Suppressor macrophage treated with lipopolysaccharide for 4 hours (primary cell): Measurements from ENCODE around the gene ABCB11.
A peak's percentile ranks its signal among the peaks of the same experiment; 100 is the strongest.
"Not testable (repeated sequence)": the region's sequence is repeated elsewhere in the genome, so short reads cannot be mapped to it uniquely, and the experiment has no call there.

Experiments
- DNase-seq: peaks from one replicate; pipeline ENCODE4 v3.0.0-alpha.2; 2020

ABCB11 gene

DNA sequence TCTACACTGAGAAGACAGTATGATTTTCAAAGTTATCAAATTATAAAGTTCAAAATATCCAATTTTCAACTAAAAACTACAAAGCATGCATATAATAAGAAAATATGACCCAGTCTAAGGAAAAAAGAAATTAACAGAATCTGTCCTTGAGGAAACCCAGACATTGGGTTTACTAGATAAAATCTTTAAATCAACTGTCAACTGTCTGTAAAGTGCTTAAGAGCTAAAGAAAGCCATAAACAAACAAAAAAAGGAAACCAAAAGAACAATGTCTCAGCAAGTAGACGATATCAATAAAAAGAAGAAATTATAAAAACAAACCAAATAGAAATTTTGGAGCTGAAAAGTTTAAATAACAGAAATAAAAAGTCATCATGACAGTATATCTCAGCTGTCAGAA, 10.5 kb upstream of the ABCB11 start:
- DNase-seq = no peak

DNA sequence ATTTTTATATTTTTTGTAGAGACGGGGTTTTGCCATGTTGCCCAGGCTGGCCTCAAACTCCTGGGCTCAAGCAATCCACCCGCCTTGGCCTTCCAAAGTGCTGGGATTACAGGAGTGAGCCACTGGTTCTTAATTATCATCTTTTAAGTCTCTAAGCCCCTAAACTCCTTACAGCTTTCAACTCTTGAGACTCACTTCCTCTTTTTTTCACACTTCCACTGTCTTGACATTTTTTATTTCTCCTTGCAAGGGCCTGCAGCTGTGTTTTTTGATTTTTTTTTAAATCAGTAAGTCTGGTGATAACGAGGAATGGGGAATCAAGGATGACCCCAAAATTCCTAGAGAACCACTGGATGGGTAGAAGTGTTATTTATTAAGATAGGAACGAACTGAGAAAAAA, 8.6 kb upstream of the ABCB11 start:
- peak; percentile 48 for DNase-seq

DNA sequence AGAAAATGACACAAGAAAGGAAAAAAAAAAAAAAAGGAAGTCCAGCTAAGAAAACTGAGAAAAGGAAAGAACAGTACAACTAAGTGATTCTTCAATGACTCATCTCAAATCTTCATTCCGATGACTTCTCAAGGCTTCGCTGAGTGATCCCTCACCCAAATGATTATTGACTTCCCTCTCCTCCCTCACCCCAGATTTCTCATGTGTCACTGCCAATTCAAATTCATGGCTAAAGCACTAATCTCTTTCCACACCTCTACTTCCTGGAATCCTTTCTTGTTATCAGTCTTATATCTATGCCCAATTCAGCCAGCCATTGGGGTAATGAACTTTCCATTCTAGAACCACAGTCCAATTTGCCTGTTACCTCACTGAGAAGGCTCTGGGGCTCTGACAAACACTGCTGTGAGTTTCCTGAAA, 7.2 kb upstream of the ABCB11 start:
- DNase-seq = peak; percentile 94

DNA sequence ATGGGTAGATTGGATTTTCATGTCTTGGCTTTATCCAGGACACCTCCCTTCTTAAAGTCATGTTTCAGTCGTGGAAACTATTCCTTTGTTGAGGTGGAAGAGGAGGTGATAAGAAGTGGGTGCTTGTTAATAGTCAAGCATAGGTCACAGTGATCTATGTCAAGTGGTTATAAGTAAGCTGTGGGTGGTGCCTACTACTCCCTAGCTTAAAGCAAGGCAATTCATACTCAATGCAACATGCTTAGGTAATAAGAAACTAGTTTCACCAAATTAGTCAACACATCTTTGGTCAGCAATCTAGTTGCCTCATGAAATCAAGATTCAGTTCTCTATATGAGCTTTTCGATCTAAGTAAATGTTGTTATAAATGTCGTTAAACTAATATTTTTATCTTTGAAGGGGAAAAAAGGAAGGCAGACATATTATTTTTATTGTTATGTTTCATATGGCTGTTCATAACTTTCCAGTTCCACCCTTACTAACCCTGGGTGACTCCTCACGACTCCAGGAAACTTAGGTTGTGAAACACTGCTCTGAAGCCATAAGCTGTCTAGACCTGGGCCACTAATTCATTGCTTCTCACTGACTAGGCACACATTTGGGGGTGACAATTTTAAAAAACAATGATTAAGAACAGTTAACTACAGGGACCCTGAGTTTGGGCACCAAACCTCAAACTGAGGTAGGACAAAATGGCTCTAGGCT, 5.8 kb upstream of the ABCB11 start:
- DNase-seq = peak; percentile 84

DNA sequence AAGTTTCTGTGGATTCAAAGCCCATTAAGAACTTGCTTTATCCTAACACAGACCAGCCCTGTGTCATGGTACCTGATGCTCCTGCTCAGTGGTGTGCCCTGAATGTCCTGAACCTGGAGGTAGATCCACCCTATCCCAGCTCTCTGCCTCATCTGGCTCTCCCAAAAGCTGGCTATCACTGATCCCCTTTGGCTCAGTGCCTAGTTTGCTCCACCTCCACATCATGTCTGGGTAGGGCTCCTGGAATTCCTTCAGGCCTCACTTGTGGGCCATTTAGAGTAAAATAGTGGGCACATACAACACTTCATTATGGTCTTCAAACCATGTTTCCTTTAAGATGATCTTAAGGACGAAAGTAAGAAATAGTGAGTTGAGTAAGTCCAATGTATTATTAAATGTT, 4.8 kb upstream of the ABCB11 start:
- no peak for DNase-seq

DNA sequence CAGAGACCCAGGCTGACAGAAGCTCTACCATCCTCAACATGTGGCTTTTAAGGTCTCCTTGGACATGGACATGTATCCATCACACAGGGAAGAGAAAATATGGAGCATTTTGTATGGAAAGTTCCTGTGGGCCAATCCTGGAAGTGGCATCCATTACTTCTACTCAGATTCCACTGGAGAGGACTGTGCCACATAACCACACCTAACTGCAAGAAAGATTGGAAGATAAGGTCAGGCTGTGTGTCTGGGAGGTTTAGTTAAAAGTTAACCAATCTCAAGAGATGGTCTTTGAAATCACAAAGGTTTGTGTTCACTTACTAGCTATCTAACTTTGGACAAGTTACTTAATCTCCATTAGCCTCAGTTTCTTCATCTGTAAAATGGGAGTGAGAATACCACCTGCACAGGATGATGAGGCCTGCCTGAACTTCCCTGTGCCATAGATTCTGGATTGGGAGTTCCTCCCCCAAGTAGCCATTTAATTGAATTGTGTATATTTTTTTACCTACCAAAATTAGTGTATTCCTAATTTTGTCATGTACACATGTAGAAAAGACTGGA, 3.9 kb upstream of the ABCB11 start:
- DNase-seq = no peak

DNA sequence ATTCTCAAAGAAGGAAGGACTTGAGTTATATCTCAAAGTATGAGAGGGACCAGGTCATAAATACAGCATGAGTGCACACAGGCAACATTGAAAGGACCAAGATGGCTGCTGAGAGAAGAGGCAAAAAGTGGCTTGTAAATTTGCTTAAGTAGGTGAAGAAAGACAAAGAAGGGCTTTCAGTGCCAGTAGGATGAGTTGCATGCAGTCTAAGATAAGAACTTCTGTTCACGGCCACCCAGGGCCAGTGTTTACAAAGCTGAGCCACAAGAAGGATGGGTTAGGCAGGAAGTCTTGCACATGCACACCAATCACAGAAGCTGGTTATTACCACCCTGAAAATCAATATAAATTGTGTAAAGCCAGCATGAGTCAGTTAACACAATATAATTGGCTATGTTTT, 3.1 kb upstream of the ABCB11 start:
- DNase-seq = no peak

DNA sequence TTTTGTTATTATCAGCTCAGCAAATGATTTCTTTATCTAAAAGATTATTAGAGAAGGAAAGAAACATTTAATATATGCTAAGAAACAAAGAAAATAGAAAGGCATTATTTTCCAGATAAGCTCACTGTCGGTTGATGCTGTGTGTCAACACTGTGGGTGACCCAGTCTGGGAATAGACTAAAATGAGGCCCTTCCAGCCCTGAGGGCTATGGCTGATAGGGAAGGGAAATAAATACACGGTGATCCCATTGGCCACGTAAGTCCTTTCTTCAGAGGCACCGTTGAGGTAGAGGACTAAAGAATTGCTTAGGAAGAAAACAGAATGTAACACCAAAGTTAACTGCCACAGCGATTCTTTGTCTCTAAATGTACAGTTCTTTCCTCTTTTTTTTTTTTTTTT, 1.8 kb downstream of the ABCB11 start:
- DNase-seq = no peak

DNA sequence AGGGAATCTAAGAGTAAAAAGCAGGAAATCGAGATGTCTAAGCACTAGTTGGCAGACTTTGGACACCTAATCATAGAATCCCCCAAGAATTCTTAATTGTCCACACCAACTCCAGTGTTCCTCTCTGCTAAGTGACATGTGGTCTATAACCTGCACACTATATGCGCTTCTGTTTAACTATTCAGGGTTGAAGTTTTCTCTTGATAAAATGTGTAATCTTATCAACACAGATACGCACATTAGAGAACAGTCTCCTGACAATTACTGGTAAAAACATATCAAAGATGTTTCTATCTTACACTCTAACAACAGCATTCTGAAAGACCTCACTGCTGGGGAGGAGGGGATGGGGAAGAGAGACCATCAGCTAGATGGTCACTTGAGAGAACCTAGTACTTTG, 3.9 kb downstream of the ABCB11 start:
- no peak for DNase-seq

DNA sequence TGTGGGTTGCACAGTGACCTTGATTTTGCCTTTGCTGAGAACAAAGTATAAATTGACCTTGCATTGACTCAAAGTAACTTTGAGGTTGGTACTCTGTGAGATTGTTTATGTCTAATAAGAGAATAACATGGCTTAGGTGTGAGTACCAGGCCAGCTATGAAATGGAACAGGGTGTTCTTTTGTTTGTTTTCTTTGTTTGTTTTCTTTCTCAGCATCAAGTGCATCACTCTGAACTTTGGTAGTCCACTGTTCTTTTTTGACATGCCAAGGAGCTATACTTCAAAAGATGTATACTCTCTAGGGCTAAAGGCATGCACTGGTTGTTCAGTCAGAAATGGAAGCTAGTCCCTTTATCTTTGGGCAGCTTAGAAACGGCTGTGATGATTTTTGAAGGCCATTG, 5.1 kb downstream of the ABCB11 start:
- DNase-seq = no peak

DNA sequence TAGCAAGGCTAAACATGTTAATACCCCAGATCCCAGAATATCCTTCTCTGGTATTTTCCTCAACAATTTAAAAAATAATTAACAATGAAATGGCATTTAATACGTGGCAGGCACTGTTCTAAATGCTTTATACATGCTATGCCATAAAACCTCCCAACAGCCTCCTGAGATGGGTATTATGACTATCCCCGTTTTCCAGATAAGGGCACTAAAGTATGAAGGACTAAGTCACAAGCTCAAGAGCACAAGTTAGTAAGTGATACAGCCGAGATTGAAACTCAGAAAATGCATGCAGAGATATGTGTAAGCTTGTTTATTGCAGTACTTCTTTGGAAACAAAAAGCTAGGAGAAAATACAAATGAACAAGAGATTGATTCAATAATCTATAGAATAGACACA, 8.0 kb downstream of the ABCB11 start:
- no peak for DNase-seq

DNA sequence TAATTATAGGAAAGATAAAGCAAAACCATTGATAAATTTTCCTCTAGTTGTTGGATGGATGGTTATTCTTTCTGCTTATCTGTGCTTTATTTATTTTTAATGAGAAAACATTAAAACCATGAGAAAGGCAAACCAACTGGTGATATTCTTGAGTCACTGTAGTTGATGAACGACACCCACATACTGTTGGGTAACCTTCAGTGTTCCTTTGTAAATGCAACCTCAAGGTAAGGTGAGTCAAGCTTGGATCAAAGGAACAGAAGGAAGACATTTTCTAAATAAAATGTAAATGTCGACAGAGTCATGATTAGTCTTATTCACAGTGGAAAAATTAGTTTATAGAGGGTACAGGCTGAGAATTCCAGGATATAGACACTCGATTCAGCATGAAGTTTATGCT, 12.7 kb downstream of the ABCB11 start:
- DNase-seq = no peak

DNA sequence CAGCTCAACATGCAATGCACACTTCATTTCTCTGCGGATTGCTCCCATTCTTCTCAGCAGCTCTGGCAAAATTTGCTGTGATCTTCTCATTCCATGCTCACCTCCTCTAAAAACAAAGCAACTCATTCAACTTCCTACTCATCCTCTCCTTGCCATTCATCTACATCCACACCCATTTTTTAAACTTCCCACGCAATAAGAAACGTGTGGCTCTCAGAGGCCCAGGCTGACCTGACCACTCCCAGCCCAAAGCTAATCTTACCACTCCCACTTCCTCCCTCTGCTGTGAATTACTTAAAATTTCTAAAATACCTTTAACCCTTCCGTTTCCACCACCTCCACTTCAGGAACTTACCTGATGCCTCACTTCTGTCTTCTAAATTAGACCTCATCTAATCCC, 15.2 kb downstream of the ABCB11 start:
- no peak for DNase-seq

DNA sequence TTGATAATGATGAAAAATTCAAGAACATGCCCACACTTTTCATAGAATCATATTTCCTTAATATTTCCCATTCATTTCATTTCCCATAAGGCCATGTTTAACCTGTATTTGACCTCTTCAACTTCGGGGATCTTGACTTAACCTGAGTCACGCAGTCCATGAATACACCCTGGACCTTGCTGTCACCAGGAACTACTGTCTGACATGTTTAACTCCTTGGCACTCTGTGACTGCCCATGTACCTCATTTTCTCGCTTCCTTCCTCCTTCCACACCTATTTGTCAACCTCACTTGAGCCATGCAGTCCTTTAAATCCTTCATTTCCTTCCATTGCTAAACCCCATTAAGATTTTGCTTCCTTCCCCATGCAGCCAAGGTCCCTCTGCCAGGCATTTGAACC, 16.3 kb downstream of the ABCB11 start:
- no peak for DNase-seq

DNA sequence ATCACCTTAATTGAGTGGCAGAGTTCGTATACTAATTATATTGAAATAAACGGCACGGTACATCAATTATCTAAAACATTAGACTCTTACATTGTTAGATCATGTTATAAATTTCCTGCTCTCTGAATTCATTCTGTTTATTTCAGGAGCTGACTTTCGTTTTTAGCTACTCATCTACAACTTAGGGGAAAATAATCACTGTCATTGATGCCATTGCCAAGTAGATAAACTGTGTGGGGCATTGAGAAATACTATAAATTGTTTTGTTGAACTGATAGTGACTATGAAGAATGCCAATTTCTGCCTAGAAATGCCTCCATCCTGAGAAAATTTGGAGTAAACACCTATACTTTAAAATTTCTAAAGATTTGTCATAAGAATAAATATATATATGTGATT, 17.5 kb downstream of the ABCB11 start:
- DNase-seq = no peak

DNA sequence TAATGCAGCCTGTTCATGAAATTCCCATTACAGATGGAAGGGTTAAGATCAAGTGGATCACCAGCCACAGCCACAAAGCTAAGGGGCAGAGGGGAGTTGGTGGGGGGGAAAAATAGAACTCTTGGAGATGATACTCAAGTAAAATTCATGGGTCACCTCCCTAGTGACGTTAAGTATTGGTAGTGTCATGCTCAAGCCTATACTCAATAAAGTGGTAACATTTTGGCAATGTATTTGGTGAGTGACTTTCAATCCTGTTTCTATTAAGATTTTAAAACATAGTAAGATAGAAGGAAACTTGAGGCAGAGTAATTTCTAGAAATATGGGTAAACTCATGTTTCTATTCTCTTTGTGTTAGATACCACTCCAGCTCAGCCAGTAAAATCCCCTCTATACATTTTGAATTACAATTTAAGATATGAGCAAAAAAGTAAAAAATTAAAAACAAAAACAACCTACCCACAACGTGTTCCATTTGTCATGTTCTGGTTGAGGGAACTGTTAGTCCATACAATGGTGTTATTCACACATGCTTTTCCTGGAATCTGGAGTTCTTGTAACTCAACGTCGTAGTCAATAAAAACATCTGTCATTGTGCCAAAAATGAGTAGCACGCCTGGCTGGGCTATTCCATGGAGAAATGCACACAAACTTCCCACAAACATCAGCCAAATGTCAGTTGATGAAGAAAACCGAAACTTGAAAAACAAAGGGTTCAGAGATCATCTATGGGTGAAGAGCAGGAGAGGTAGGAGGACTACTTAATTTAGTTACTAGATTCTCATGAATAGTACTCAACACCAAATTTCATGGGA, 18.1 kb downstream of the ABCB11 start:
- no peak for DNase-seq

DNA sequence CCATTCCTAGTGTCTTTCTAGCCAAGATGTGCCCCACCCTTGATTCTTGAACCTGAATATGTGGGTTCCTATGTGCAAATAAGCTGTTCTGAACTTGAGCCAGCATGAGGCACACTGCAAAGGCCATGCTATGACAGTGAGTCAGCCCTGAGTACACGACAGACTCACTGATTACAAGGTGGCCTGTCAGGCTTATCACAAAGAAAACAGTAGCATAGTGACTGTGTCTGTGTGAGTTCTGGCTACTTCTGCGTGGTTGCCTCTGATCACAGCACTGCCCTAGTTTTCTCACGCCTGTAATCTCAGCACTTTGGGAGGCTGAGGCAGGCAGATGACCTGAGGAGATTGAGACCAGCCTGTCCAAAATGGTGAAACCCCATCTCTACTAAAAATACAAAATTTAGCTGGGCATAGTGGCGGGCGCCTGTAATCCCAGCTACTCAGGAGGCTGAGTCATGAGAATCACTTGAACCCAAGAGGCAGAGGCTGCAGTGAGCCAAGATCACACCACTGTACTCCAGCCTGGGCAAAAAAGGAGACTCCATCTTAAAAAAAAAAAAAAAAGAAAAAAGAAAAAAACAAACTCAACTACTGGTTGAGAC, 18.8 kb downstream of the ABCB11 start:
- DNase-seq = not testable (repeated sequence)

DNA sequence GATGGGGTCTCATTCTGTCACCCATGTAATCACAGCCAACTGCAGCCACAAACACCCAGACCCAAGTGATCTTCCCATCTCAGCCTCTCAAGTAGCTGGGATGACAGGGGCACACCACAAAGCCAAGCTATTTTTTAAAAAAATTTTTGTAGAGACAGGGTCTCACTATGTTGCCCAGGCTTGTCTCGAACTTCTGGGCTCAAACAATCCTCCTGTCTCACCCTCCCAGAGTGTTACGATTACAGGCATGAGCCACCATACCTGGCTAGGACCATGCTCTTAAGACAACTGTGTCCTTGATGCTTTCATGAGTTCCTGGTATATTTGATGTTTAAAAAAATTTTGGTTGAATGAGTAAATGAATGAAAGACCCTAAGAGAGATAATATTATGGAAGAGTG, 19.4 kb downstream of the ABCB11 start:
- no peak for DNase-seq

DNA sequence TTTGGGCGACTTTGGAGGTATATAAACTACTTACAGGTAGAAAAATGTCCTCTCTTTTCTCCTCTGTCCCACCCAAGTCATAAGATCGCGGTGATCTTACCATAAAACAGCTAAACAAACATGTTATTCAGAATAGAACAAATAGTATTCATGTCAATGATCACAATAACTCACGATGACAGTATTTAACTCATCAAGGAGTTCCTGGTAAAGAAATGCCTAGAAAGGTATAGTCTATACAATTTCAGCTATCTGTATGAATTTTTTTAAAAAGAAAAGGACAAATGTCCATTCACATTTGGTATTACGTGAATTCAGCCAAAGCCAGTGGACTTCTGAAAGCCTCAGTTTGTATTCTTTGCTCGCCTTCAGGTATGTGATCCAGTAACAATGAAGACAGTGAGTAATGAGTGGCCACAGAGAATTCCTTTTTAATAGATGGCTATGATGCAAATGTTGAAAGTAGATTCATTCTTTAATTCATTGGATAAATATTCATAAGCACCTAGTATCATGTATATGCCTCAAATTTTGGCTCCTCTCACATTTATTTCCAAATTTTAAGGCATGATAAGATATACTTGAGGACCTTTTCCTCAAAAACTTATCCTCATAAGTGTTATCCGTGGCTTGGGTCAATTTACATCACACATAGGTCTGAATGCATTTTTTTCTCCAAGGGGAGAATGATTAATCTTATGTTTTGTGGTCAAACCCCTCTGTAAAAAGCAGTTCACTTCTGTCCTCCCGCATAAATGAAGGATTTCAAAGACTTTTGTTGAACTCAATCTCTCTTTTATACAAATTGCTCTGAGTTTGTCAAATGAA, 20.3 kb downstream of the ABCB11 start:
- no peak for DNase-seq

DNA sequence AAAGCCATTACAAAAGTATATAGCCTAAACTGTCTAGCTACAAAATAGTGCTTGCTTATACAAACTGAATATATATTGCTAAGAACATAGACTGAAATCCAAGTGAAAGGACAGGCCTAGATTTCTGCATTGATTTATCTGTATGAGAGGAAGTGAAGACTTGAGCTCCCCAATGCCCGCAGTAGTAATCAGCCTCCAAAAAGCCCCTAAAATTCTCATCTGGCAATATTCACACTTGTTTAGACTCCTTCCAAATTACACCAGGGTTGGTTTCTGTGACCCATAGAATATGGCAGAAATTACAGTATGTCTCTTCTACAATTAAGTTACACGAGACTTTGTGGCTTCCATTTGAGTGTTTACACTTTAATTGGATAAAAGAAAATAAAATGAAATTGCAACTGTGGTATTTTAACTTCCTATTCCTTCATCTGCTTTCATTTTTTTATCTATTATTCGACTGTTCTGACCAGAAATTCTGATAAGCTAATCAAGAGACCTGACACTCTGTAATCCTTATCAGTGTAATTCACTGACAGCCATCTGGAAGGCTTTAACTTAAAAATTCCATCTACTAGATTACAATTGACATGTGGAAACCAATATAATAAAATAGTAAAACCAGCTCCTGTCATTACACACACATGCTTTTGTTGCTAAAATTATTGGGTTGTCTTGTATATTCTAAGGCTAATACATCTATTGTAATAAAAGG, 21.1 kb downstream of the ABCB11 start:
- DNase-seq = no peak

DNA sequence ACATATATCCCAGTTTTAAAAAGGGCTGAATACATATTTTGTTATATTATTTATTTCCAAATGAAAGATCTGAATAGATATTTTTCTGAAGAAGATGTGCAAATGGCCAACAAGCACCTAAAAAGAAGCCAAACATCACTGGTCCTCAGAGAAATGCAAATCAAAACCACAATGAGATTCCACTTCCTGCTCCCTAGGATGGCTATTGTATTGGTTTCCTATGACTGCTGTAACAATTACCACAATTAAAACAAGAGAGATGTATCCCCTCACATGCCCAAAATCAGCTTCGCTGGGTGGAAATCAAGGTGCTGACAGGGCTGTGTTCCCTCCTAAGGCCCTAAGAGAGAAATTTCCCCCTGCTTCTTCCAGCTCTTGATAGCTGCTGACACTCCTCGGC, 23.2 kb downstream of the ABCB11 start:
- no peak for DNase-seq

DNA sequence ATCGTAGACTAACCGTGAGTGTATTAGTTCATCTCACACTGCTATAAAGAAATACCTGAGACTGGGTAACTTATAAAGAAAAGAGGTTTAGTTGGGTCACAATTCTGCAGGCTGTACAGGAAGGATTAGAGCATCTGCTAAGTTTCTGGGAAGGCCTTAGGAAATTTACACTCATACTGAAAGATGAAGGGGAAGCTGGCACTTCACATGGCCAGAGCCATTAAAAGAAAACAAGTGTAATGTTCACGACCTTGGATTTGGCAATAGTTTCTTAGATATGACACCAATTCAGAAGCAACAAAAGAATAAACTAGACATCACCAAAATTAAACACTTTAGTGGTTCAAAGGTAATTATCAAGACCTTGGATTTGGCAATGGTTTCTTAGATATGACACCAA, 23.8 kb downstream of the ABCB11 start:
- peak; percentile 54 for DNase-seq
